ENCODE data around the gene MYBPH.

MYBPH gene

GRCh38 chr1:203165101-203165799, 10.4 kb downstream of the MYBPH start:
- DNase-seq: no peak

- DNase-seq: no peak
Measured at GRCh38 chr1:203163891-203164635, 11.6 kb downstream of the MYBPH start.

GRCh38 chr1:203162403-203162802, 13.2 kb downstream of the MYBPH start:
- no peak for DNase-seq

- DNase-seq: no peak
Measured at GRCh38 chr1:203161703-203162102, 13.9 kb downstream of the MYBPH start.

GRCh38 chr1:203161175-203161574, 14.5 kb downstream of the MYBPH start:
- DNase-seq: no peak

GRCh38 chr1:203159844-203160243, 15.8 kb downstream of the MYBPH start:
- no peak for DNase-seq

GRCh38 chr1:203158960-203159665, 16.5 kb downstream of the MYBPH start:
- DNase-seq: no peak

GRCh38 chr1:203158423-203158822, 17.2 kb downstream of the MYBPH start:
- DNase-seq: no peak

GRCh38 chr1:203156280-203156679, 19.3 kb downstream of the MYBPH start:
- no peak for DNase-seq

GRCh38 chr1:203153989-203154821, 21.4 kb downstream of the MYBPH start:
- no peak for DNase-seq

GRCh38 chr1:203153051-203153988, 22.3 kb downstream of the MYBPH start:
- DNase-seq: no peak

- DNase-seq: no peak
Measured at GRCh38 chr1:203152158-203153034, 23.2 kb downstream of the MYBPH start.

- no peak for DNase-seq
Measured at GRCh38 chr1:203151362-203152157, 24.1 kb downstream of the MYBPH start.

- DNase-seq: no peak
Measured at GRCh38 chr1:203150511-203151297, 24.9 kb downstream of the MYBPH start.

GRCh38 chr1:203149188-203149840, 26.3 kb downstream of the MYBPH start:
- no peak for DNase-seq

- no peak for DNase-seq
Measured at GRCh38 chr1:203148579-203148978, 27.0 kb downstream of the MYBPH start.

GRCh38 chr1:203148127-203148526, 27.5 kb downstream of the MYBPH start:
- peak; percentile 18 to 27 for DNase-seq

- no peak for DNase-seq
Measured at GRCh38 chr1:203147376-203147775, 28.2 kb downstream of the MYBPH start.
